Loucy (cell line): ENCODE data around the gene PPP3CA.

Experiments used
- CTCF ChIP-seq: fragments of 200-600 bp; sonication (generic); conservative IDR thresholded peaks from 2 replicates; pipeline ENCODE4 v1.5.1; 2014; ENCODE audit warnings: mild to moderate bottlenecking, antibody characterized with exemption, low read length
- EZH2phosphoT487 ChIP-seq: fragments of 200-600 bp; IDR thresholded peaks from 2 replicates; pipeline ENCODE4 v1.6.1; 2018; ENCODE audit warnings: antibody characterized with exemption, mild to moderate bottlenecking, moderate library complexity, borderline replicate concordance

- TF ChIP-seq CTCF (no peak), EZH2phosphoT487 (no peak)
Observed at GRCh38 chr4:101269682-101270081, 77.6 kb downstream of the PPP3CA start.
